ENCODE data around the gene EDC4. TPM values are rescaled to one million over a fixed set of nuclear protein-coding genes. Genes with fewer than 3 reads are reported as not detected.
A peak's percentile ranks its signal among the peaks of the same experiment; 100 is the strongest.
"Not testable (repeated sequence)": the region's sequence is repeated elsewhere in the genome, so short reads cannot be mapped to it uniquely, and the experiment has no call there.

The EDC4 gene, protein sequence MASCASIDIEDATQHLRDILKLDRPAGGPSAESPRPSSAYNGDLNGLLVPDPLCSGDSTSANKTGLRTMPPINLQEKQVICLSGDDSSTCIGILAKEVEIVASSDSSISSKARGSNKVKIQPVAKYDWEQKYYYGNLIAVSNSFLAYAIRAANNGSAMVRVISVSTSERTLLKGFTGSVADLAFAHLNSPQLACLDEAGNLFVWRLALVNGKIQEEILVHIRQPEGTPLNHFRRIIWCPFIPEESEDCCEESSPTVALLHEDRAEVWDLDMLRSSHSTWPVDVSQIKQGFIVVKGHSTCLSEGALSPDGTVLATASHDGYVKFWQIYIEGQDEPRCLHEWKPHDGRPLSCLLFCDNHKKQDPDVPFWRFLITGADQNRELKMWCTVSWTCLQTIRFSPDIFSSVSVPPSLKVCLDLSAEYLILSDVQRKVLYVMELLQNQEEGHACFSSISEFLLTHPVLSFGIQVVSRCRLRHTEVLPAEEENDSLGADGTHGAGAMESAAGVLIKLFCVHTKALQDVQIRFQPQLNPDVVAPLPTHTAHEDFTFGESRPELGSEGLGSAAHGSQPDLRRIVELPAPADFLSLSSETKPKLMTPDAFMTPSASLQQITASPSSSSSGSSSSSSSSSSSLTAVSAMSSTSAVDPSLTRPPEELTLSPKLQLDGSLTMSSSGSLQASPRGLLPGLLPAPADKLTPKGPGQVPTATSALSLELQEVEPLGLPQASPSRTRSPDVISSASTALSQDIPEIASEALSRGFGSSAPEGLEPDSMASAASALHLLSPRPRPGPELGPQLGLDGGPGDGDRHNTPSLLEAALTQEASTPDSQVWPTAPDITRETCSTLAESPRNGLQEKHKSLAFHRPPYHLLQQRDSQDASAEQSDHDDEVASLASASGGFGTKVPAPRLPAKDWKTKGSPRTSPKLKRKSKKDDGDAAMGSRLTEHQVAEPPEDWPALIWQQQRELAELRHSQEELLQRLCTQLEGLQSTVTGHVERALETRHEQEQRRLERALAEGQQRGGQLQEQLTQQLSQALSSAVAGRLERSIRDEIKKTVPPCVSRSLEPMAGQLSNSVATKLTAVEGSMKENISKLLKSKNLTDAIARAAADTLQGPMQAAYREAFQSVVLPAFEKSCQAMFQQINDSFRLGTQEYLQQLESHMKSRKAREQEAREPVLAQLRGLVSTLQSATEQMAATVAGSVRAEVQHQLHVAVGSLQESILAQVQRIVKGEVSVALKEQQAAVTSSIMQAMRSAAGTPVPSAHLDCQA (N-terminal part only)
- total RNA-seq = 100 to 1,000 TPM; 114 to 124 (median 120) TPM

- Mint-ChIP-seq H3K4me1 (ENCODE audit: low read depth) (peaks cover 34% of the 10 kb centered on the region), H3K36me3 (ENCODE audit: insufficient read depth) (peaks cover 15% of the 10 kb centered on the region), H3K9me3 (no peaks in the 10 kb centered on the region), H3K4me3 (peak within 1 kb of the TSS; percentile 84), H3K27me3 (ENCODE audit: low read depth) (no peaks in the 10 kb centered on the region)
- DNase-seq (peak; percentile 80), ATAC-seq (peak; percentile 93 to 95)
Measured at GRCh38 chr16:67872631-67873434, at the start of gene EDC4. EDC4 (plus strand) TSS chr16:67873052; CDS start chr16:67873262, 210 bp downstream.

- H3K4me3 Mint-ChIP-seq = no peak overlapping the region
- DNase-seq (no peak), ATAC-seq (no peak)
- H3K36me3 Mint-ChIP-seq (ENCODE audit: insufficient read depth) = peaks cover 4% of the 10 kb centered on the region
- H3K9me3 Mint-ChIP-seq = no peaks in the 10 kb centered on the region
- no peaks in the 10 kb centered on the region for H3K4me1 Mint-ChIP-seq (ENCODE audit: low read depth)
- H3K27me3 Mint-ChIP-seq (ENCODE audit: low read depth) = no peaks in the 10 kb centered on the region
Measured at GRCh38 chr16:67825119-67825518, 47.7 kb upstream of the EDC4 start.

GRCh38 chr16:67825906-67826305 is 46.9 kb upstream of the EDC4 start:
- H3K9me3 Mint-ChIP-seq = no peaks in the 10 kb centered on the region
- DNase-seq (no peak), ATAC-seq (no peak)
- no peaks in the 10 kb centered on the region for H3K27me3 Mint-ChIP-seq (ENCODE audit: low read depth)
- H3K36me3 Mint-ChIP-seq (ENCODE audit: insufficient read depth) = peaks cover 4% of the 10 kb centered on the region
- no peak overlapping the region for H3K4me3 Mint-ChIP-seq
- no peaks in the 10 kb centered on the region for H3K4me1 Mint-ChIP-seq (ENCODE audit: low read depth)

- Mint-ChIP-seq H3K36me3 (ENCODE audit: insufficient read depth) (peaks cover 4% of the 10 kb centered on the region), H3K27me3 (ENCODE audit: low read depth) (no peaks in the 10 kb centered on the region), H3K4me3 (no peak overlapping the region), H3K4me1 (ENCODE audit: low read depth) (peaks cover 9% of the 10 kb centered on the region), H3K9me3 (no peaks in the 10 kb centered on the region)
- DNase-seq (no peak), ATAC-seq (no peak)
Measured at GRCh38 chr16:67828651-67829050, 44.2 kb upstream of the EDC4 start.

DNA sequence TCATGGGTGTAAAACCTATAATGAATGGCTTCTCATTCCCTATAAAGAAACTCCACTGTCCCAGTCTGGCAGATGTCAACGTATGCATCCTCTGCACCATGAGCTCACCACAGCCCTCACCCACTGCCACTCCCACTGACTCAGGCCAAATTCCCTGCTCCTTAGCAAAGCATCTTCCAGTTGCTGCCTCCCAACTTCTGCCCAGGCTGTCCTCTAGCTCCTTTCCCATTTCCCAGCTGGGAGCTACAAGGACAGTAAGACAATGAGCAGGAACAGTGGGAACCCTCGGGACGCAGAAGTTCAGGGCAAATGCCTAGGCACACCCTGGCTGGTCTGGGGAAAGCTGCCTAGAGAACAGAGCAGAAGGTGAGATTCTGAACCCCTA is 39.8 kb upstream of the EDC4 start:
- no peaks in the 10 kb centered on the region for H3K9me3 Mint-ChIP-seq
- H3K4me1 Mint-ChIP-seq (ENCODE audit: low read depth) = peaks cover 15% of the 10 kb centered on the region
- ATAC-seq (peak in 1 of 2 donors; percentile 3), DNase-seq (no peak)
- H3K4me3 Mint-ChIP-seq = peak overlapping the region; percentile 89
- H3K36me3 Mint-ChIP-seq (ENCODE audit: insufficient read depth) = peaks cover 4% of the 10 kb centered on the region
- H3K27me3 Mint-ChIP-seq (ENCODE audit: low read depth) = no peaks in the 10 kb centered on the region

DNA sequence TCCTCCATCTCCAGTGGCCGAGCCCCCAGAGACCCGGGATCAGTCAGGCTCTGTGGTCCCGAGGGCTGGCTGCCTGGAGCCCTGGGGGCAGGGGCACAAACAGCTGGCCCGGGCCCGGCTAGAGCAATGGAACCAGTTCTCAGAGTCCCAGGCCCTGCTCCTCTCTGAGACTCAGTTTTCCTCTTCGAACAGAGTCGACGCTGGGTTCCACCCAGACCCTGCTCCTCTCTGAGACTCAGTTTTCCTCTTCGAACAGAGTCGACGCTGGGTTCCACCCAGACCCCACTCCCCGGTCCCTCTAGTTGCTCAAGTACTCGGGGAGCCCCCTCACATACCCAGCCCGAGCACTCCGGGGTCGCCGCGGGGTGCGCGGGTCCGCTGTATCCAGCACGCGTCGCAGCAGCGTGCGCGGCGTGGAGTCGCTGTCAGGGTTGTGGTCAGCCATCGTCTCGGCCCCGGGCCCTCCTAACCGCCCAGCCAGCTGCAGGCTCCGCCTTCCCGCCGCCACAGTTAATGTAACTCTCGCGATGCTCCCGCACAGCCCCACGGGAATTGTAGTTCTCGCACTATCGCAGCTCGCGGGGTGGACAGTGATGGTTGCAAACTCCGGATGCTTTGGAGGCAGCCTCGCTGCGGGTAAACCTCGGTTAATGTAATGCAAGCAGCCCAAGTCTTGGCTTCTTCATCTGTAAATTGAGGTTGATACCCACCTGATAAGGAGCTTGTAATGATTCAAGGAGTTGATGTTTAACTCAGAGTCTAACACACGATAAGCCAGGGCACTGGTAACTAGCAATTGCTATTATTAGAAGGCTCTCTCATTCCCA is 39.2 kb upstream of the EDC4 start:
- Mint-ChIP-seq H3K9me3 (no peaks in the 10 kb centered on the region), H3K4me1 (ENCODE audit: low read depth) (peaks cover 15% of the 10 kb centered on the region), H3K36me3 (ENCODE audit: insufficient read depth) (peaks cover 4% of the 10 kb centered on the region), H3K27me3 (ENCODE audit: low read depth) (no peaks in the 10 kb centered on the region), H3K4me3 (peak overlapping the region; percentile 89)
- DNase-seq (peak; percentile 86), ATAC-seq (peak; percentile 100)

DNA sequence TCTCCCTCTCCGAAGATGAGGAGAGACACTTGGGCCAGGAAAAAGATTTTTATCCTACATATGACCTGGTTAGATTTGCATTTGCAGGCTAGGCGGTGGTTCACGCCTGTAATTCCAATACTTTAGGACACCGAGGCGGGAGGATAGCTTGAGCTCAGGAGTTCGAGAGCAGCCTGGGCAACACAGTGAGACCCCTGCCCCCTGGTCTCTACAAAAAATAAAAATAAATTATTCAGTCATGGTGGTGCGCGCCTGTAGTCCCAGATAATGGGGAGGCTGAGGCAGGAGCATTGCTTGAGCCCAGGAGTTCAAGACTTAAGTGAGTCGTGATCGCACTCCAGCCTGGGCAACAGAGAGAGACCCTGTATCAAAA is 38.6 kb upstream of the EDC4 start:
- no peak for DNase-seq
- ATAC-seq = no peak
- Mint-ChIP-seq H3K36me3 (ENCODE audit: insufficient read depth) (peaks cover 4% of the 10 kb centered on the region), H3K4me1 (ENCODE audit: low read depth) (peaks cover 15% of the 10 kb centered on the region), H3K9me3 (no peaks in the 10 kb centered on the region), H3K27me3 (ENCODE audit: low read depth) (no peaks in the 10 kb centered on the region), H3K4me3 (peak overlapping the region; percentile 89)

DNA sequence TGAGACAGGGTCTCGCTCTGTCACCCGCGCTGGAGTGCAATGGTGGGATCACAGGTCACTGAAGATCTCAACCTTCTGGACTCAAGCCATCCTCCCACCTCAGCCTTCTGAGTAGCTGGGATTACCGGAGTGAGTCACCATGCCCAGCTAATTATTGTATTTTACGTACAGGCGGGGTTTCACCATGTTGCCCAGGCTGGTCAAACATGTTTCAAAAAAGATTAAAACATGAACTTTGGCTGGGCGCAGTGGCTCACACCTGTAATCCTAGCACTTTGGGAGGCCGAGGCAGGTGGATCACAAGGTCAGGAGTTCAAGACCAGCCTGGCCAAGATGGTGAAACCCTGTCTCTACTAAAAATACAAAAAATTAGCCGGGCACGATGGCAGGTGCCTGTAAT is 35.7 kb upstream of the EDC4 start:
- H3K4me3 Mint-ChIP-seq; H3K9me3 Mint-ChIP-seq; H3K36me3 Mint-ChIP-seq (ENCODE audit: insufficient read depth); DNase-seq; ATAC-seq; H3K27me3 Mint-ChIP-seq (ENCODE audit: low read depth): not testable (repeated sequence)
- H3K4me1 Mint-ChIP-seq (ENCODE audit: low read depth) = peaks cover 20% of the 10 kb centered on the region

DNA sequence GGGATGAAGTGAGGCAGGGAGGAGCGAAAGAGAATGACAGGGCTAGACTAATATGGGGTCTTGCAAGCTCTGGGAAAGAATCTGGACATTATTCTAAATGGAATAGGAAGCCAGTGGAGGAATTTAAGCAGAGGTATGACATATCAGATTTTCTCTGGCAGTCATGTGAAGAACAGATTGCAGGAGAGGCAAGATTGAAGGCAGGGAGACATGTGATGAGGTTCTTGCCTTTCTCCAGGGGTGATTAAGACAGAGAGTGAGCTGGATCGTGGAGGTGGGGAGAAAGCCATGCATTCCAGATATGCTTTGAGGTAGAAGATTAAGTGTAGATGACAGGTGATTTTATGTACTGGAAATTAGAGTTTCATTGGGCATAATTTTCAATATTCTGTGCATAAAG is 35.0 kb upstream of the EDC4 start:
- Mint-ChIP-seq H3K36me3 (ENCODE audit: insufficient read depth) (no peaks in the 10 kb centered on the region), H3K4me1 (ENCODE audit: low read depth) (peaks cover 17% of the 10 kb centered on the region), H3K9me3 (no peaks in the 10 kb centered on the region), H3K27me3 (ENCODE audit: low read depth) (no peaks in the 10 kb centered on the region), H3K4me3 (no peak overlapping the region)
- DNase-seq (no peak), ATAC-seq (no peak)

GRCh38 chr16:67841198-67841815 is 31.5 kb upstream of the EDC4 start:
- DNase-seq (no peak), ATAC-seq (no peak)
- Mint-ChIP-seq H3K9me3 (no peaks in the 10 kb centered on the region), H3K4me3 (peak overlapping the region; percentile 93), H3K27me3 (ENCODE audit: low read depth) (no peaks in the 10 kb centered on the region), H3K4me1 (ENCODE audit: low read depth) (peaks cover 39% of the 10 kb centered on the region), H3K36me3 (ENCODE audit: insufficient read depth) (no peaks in the 10 kb centered on the region)

- peak within 1 kb of the TSS; percentile 93 for H3K4me3 Mint-ChIP-seq
- DNase-seq (peak; percentile 89), ATAC-seq (peak; percentile 56 to 59)
- H3K9me3 Mint-ChIP-seq = no peaks in the 10 kb centered on the region
- H3K27me3 Mint-ChIP-seq (ENCODE audit: low read depth) = no peaks in the 10 kb centered on the region
- peaks cover 39% of the 10 kb centered on the region for H3K4me1 Mint-ChIP-seq (ENCODE audit: low read depth)
- H3K36me3 Mint-ChIP-seq (ENCODE audit: insufficient read depth) = no peaks in the 10 kb centered on the region
Measured at GRCh38 chr16:67841816-67842508, 30.9 kb upstream of the EDC4 start, which contains the start of gene THAP11. THAP11 (plus strand) TSS chr16:67842320; CDS start chr16:67842555, 235 bp downstream.
